GM18867 (cell line): ENCODE measurements around the gene OPN1SW.

ENCODE experiments used
- ATAC-seq: cut with Tn5 transposase; IDR thresholded peaks from one replicate; pipeline ENCODE4 v1.9.1; 2021; ENCODE audit warnings: mild to moderate bottlenecking, moderate library complexity; ENCODE audit not compliant: unreplicated experiment

The OPN1SW gene

GRCh38 chr7:128794020-128794419 lies 18.4 kb upstream of the OPN1SW start:
- ATAC-seq, result no peak

- ATAC-seq, result no peak
Measured at GRCh38 chr7:128793181-128793547, 17.6 kb upstream of the OPN1SW start.

GRCh38 chr7:128792471-128793180 lies 17.0 kb upstream of the OPN1SW start:
- ATAC-seq, result no peak

- ATAC-seq, result no peak
Measured at GRCh38 chr7:128791972-128792327, 16.4 kb upstream of the OPN1SW start.

- ATAC-seq, result peak; percentile 85
Measured at GRCh38 chr7:128791121-128791971, 15.8 kb upstream of the OPN1SW start, which contains the start of gene CCDC136. TSS of gene CCDC136 (plus strand) at chr7:128791968. CDS start at chr7:128792412, 444 bp downstream.

- peak; percentile 20 for ATAC-seq
Measured at GRCh38 chr7:128790315-128791041, 14.9 kb upstream of the OPN1SW start.

- ATAC-seq, result no peak
Measured at GRCh38 chr7:128788446-128789412, 13.1 kb upstream of the OPN1SW start.

- ATAC-seq, result no peak
Measured at GRCh38 chr7:128785738-128786137, 10.1 kb upstream of the OPN1SW start.

- no peak for ATAC-seq
Measured at GRCh38 chr7:128783143-128783861, 7.7 kb upstream of the OPN1SW start.

- no peak for ATAC-seq
Measured at GRCh38 chr7:128781851-128782250, 6.3 kb upstream of the OPN1SW start.

GRCh38 chr7:128781126-128781525 lies 5.5 kb upstream of the OPN1SW start:
- no peak for ATAC-seq

- no peak for ATAC-seq
Measured at GRCh38 chr7:128778946-128779345, 3.4 kb upstream of the OPN1SW start.

GRCh38 chr7:128777156-128778123 lies 1.8 kb upstream of the OPN1SW start:
- no peak for ATAC-seq

- ATAC-seq, result no peak
Measured at GRCh38 chr7:128774921-128775320, 673 bp downstream of the OPN1SW start.

- no peak for ATAC-seq
Measured at GRCh38 chr7:128774029-128774689, 1.4 kb downstream of the OPN1SW start.

GRCh38 chr7:128773604-128774003 lies 2.0 kb downstream of the OPN1SW start:
- ATAC-seq, result no peak

- no peak for ATAC-seq
Measured at GRCh38 chr7:128770233-128770632, 5.4 kb downstream of the OPN1SW start.

- no peak for ATAC-seq
Measured at GRCh38 chr7:128767475-128768110, 8.0 kb downstream of the OPN1SW start.
